Neural cell (in vitro differentiated cells): ENCODE data around the gene AADACL2. TPM values are rescaled to one million over a fixed set of nuclear protein-coding genes. Genes with fewer than 3 reads are reported as not detected.

Experiments used
- H2AFZ ChIP-seq: fragments of 200-600, 300-800 bp; sonication (generic), shearing (Covaris generic); 2 replicates; pipeline ENCODE4 v1.6.0; 2014; ENCODE audit warnings: low read depth, mild to moderate bottlenecking, antibody characterized with exemption, low read length, moderate library complexity
- H3F3A ChIP-seq: fragments of 200-600 bp; shearing (Covaris generic); 2 replicates; pipeline ENCODE4 v1.6.1; 2016; ENCODE audit warnings: mild to moderate bottlenecking, moderate library complexity, mixed read lengths, antibody characterized with exemption, low read length; ENCODE audit not compliant: insufficient read depth, poor library complexity, severe bottlenecking
- H3K27ac ChIP-seq: fragments of 200-600, 300-800 bp; sonication (generic), shearing (Covaris generic); 2 replicates; pipeline ENCODE4 v1.5.1; 2014; ENCODE audit warnings: mild to moderate bottlenecking, low read length, moderate library complexity
- H3K27me3 ChIP-seq: fragments of 300-800, 200-600 bp; sonication (generic), shearing (Covaris generic); 2 replicates; pipeline ENCODE4 v1.6.0; 2014; ENCODE audit warnings: mild to moderate bottlenecking, low read depth, low read length, moderate library complexity; ENCODE audit not compliant: insufficient read depth
- H3K36me3 ChIP-seq: fragments of 300-800, 200-600 bp; sonication (generic), shearing (Covaris generic); 2 replicates; pipeline ENCODE4 v1.5.1; 2014; ENCODE audit warnings: mild to moderate bottlenecking, antibody characterized with exemption, low read length, moderate library complexity; ENCODE audit not compliant: insufficient read depth
- H3K4me2 ChIP-seq: fragments of 300-800, 200-600 bp; sonication (generic), shearing (Covaris generic); 2 replicates; pipeline ENCODE4 v1.6.0; 2014; ENCODE audit warnings: mild to moderate bottlenecking, low read length
- H3K4me3 ChIP-seq: fragments of 300-800, 200-600 bp; sonication (generic), shearing (Covaris generic); 2 replicates; pipeline ENCODE4 v1.5.1; 2014; ENCODE audit warnings: mild to moderate bottlenecking, low read length, moderate library complexity
- H3K79me2 ChIP-seq: fragments of 200-600 bp; shearing (Covaris generic); replicated peaks from 2 replicates; pipeline ENCODE4 v1.6.0; 2014; ENCODE audit warnings: mild to moderate bottlenecking, low read length, moderate library complexity; ENCODE audit not compliant: insufficient read depth
- H3K9ac ChIP-seq: fragments of 300-800, 200-600 bp; sonication (generic), shearing (Covaris generic); 2 replicates; pipeline ENCODE4 v1.6.1; 2016; ENCODE audit warnings: mild to moderate bottlenecking, low read length, mixed read lengths
- H3K9me2 ChIP-seq: fragments of 200-600 bp; shearing (Covaris generic); 2 replicates; pipeline ENCODE4 v1.6.1; 2016; ENCODE audit warnings: mild to moderate bottlenecking, low read length, mixed read lengths; ENCODE audit not compliant: insufficient read depth
- H3K9me3 ChIP-seq: fragments of 200-600, 300-800 bp; sonication (generic), shearing (Covaris generic); 2 replicates; pipeline ENCODE4 v1.6.1; 2016; ENCODE audit warnings: mild to moderate bottlenecking, mixed run types, low read length, moderate library complexity, mixed read lengths
- H4K20me1 ChIP-seq: fragments of 200-600 bp; shearing (Covaris generic); 2 replicates; pipeline ENCODE4 v1.6.1; 2016; ENCODE audit warnings: mild to moderate bottlenecking, mixed run types; ENCODE audit not compliant: insufficient read depth
- EP300 ChIP-seq: fragments of 450-650 bp; conservative IDR thresholded peaks from 2 replicates; pipeline ENCODE4 v1.6.1; 2014; ENCODE audit warnings: antibody characterized with exemption, mild to moderate bottlenecking, moderate library complexity; ENCODE audit not compliant: poor library complexity, severe bottlenecking
- EZH2 ChIP-seq: fragments of 200-600, 300-800 bp; shearing (Covaris generic), sonication (generic); IDR thresholded peaks from 2 replicates; pipeline ENCODE4 v1.6.1; 2014; ENCODE audit warnings: antibody characterized with exemption, low read length, borderline replicate concordance, mild to moderate bottlenecking; ENCODE audit not compliant: insufficient read depth, poor library complexity, severe bottlenecking
- POLR2AphosphoS5 ChIP-seq: IDR thresholded peaks from 2 replicates; pipeline ENCODE4 v1.6.1; 2012
- RAD21 ChIP-seq: fragments of 450-650 bp; conservative IDR thresholded peaks from 2 replicates; pipeline ENCODE4 v1.6.1; 2014; ENCODE audit warnings: antibody characterized with exemption, mild to moderate bottlenecking, moderate library complexity
- SMC3 ChIP-seq: fragments of 450-650 bp; conservative IDR thresholded peaks from 2 replicates; pipeline ENCODE4 v1.6.1; 2014; ENCODE audit warnings: antibody characterized with exemption, mild to moderate bottlenecking, moderate library complexity; ENCODE audit not compliant: poor library complexity
- TAF1 ChIP-seq: IDR thresholded peaks from 2 replicates; pipeline ENCODE4 v1.6.1; 2012; ENCODE audit warnings: low read depth
- polyA plus RNA-seq: library from polyadenylated mRNA; depleted of rRNA; stranded (reverse); fragments of >200 nt; gene quantifications from 2 replicates; pipeline ENCODE4 v1.2.3, GENCODE V29; 2014
- TF ChIP-seq, protein P1 (sequence below): IDR thresholded peaks from 2 replicates; pipeline ENCODE4 v1.6.1; 2012; ENCODE audit warnings: borderline replicate concordance
- TF ChIP-seq, protein P2 (sequence below): fragments of 450-650 bp; IDR thresholded peaks from 2 replicates; pipeline ENCODE4 v1.5.1; 2014; ENCODE audit warnings: antibody characterized with exemption, mild to moderate bottlenecking, moderate library complexity; ENCODE audit not compliant: poor library complexity, severe bottlenecking

Gene AADACL2
- polyA plus RNA-seq, 1 donor from 2014 or later = not detected

DNA sequence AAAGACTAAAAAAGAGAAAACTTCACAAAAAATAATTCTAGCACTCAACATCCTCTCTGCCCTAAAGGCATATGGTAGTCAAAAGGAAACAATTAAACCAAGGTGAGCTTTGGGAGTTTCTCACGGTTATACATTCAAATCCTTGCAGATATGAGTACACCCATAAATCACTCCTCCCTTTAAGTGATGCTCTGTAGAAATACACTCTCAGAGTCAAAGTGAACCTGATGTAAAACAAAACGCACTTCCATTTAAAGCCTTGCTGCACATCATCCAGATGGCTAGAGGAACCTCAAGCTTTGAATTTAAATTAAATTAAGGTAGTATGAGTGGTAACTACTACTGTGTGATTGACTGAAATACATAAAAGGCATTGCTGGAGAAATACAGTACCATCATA, 44.2 kb downstream of the AADACL2 start:
- no peaks in the 10 kb centered on the region for H3F3A ChIP-seq
- no peaks in the 10 kb centered on the region for H4K20me1 ChIP-seq
- H2AFZ ChIP-seq = no peak overlapping the region
- no peak overlapping the region for H3K4me3 ChIP-seq
- no peaks in the 10 kb centered on the region for H3K9me2 ChIP-seq
- TF ChIP-seq TAF1 = no peak
- TF ChIP-seq, protein P1, sequence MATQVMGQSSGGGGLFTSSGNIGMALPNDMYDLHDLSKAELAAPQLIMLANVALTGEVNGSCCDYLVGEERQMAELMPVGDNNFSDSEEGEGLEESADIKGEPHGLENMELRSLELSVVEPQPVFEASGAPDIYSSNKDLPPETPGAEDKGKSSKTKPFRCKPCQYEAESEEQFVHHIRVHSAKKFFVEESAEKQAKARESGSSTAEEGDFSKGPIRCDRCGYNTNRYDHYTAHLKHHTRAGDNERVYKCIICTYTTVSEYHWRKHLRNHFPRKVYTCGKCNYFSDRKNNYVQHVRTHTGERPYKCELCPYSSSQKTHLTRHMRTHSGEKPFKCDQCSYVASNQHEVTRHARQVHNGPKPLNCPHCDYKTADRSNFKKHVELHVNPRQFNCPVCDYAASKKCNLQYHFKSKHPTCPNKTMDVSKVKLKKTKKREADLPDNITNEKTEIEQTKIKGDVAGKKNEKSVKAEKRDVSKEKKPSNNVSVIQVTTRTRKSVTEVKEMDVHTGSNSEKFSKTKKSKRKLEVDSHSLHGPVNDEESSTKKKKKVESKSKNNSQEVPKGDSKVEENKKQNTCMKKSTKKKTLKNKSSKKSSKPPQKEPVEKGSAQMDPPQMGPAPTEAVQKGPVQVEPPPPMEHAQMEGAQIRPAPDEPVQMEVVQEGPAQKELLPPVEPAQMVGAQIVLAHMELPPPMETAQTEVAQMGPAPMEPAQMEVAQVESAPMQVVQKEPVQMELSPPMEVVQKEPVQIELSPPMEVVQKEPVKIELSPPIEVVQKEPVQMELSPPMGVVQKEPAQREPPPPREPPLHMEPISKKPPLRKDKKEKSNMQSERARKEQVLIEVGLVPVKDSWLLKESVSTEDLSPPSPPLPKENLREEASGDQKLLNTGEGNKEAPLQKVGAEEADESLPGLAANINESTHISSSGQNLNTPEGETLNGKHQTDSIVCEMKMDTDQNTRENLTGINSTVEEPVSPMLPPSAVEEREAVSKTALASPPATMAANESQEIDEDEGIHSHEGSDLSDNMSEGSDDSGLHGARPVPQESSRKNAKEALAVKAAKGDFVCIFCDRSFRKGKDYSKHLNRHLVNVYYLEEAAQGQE = no peak
- TF ChIP-seq, protein P2, sequence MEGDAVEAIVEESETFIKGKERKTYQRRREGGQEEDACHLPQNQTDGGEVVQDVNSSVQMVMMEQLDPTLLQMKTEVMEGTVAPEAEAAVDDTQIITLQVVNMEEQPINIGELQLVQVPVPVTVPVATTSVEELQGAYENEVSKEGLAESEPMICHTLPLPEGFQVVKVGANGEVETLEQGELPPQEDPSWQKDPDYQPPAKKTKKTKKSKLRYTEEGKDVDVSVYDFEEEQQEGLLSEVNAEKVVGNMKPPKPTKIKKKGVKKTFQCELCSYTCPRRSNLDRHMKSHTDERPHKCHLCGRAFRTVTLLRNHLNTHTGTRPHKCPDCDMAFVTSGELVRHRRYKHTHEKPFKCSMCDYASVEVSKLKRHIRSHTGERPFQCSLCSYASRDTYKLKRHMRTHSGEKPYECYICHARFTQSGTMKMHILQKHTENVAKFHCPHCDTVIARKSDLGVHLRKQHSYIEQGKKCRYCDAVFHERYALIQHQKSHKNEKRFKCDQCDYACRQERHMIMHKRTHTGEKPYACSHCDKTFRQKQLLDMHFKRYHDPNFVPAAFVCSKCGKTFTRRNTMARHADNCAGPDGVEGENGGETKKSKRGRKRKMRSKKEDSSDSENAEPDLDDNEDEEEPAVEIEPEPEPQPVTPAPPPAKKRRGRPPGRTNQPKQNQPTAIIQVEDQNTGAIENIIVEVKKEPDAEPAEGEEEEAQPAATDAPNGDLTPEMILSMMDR = no peak
- no peak for TF ChIP-seq SMC3
- TF ChIP-seq POLR2AphosphoS5 = no peak
- no peak for TF ChIP-seq EZH2
- no peaks in the 10 kb centered on the region for H3K27me3 ChIP-seq
- no peak overlapping the region for H3K27ac ChIP-seq
- no peaks in the 10 kb centered on the region for H3K79me2 ChIP-seq
- H3K9me3 ChIP-seq = no peaks in the 10 kb centered on the region
- H3K4me2 ChIP-seq = no peak overlapping the region
- no peak overlapping the region for H3K9ac ChIP-seq
- no peaks in the 10 kb centered on the region for H3K36me3 ChIP-seq

DNA sequence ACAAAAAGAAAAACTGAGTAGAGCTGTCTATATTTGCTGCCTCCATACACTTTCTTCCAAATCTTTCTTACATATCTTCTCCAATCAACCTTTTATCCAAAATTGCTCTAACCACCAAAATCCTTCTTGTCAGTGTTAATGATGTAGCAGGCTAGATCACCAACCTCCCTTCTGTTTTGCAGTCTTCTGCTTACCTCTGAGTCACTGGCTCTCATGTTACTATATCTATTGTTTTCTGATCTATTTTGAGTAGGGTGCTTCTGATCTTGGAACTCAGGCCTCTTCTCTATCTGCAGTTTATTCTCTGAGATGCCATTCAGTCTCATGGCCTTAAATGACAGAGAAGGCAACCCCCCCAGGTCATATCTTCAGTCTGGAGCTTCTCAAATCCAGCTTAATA, 53.9 kb downstream of the AADACL2 start:
- H3K9ac ChIP-seq = no peak overlapping the region
- no peak overlapping the region for H3K4me2 ChIP-seq
- H4K20me1 ChIP-seq = no peaks in the 10 kb centered on the region
- no peak overlapping the region for H3K4me3 ChIP-seq
- no peak overlapping the region for H2AFZ ChIP-seq
- H3K9me2 ChIP-seq = no peaks in the 10 kb centered on the region
- H3K27me3 ChIP-seq = no peaks in the 10 kb centered on the region
- no peak overlapping the region for H3K27ac ChIP-seq
- no peaks in the 10 kb centered on the region for H3K79me2 ChIP-seq
- no peaks in the 10 kb centered on the region for H3K36me3 ChIP-seq
- no peak for TF ChIP-seq RAD21
- no peak for TF ChIP-seq TAF1
- no peak for TF ChIP-seq EP300
- no peaks in the 10 kb centered on the region for H3K9me3 ChIP-seq
- H3F3A ChIP-seq = no peaks in the 10 kb centered on the region

DNA sequence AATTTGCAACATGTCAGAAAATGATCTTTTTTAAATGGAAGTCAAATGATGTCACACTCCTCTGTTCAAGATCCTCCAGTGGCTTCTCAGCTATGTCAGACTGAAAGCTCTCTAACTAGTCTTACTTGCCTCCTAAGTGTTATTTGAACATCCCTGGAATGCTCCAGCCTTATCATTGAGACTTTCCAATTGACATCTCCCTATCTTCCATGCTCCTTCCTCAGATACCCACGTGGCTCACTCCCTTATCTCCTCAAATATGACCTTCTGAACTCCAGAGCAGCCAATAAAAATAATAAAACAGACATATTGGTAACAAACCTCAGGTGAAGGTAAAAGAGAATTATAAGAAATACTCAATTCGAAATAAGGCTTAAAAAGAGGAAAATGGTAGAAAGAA, 54.7 kb downstream of the AADACL2 start:
- H3F3A ChIP-seq = no peaks in the 10 kb centered on the region
- H3K36me3 ChIP-seq = no peaks in the 10 kb centered on the region
- no peak overlapping the region for H3K4me3 ChIP-seq
- H3K27me3 ChIP-seq = no peaks in the 10 kb centered on the region
- H3K9ac ChIP-seq = no peak overlapping the region
- TF ChIP-seq EZH2 (no peak), POLR2AphosphoS5 (no peak)
- H3K27ac ChIP-seq = no peak overlapping the region
- H2AFZ ChIP-seq = no peak overlapping the region
- H3K4me2 ChIP-seq = no peak overlapping the region
- no peaks in the 10 kb centered on the region for H3K9me2 ChIP-seq
- no peaks in the 10 kb centered on the region for H4K20me1 ChIP-seq
- H3K9me3 ChIP-seq = no peaks in the 10 kb centered on the region
- no peaks in the 10 kb centered on the region for H3K79me2 ChIP-seq
